Type B pancreatic cell (in vitro differentiated cells): ENCODE data around the gene CCDC93. TPM values are rescaled to one million over a fixed set of nuclear protein-coding genes. Genes with fewer than 3 reads are reported as not detected.

ENCODE experiments used
- DNase-seq: peaks from one replicate; pipeline ENCODE4 v3.0.0; 2021; ENCODE audit warnings: mixed read lengths; ENCODE audit not compliant: unreplicated experiment; ENCODE audit errors: extremely low spot score
- H3K27ac Mint-ChIP-seq: 2 replicates; pipeline ENCODE4 v1.8.0; 2021; ENCODE audit warnings: mild to moderate bottlenecking, mixed read lengths
- H3K27me3 Mint-ChIP-seq: 2 replicates; pipeline ENCODE4 v1.8.0; 2021; ENCODE audit warnings: mixed read lengths
- H3K36me3 Mint-ChIP-seq: 2 replicates; pipeline ENCODE4 v1.8.0; 2021; ENCODE audit warnings: mixed read lengths
- H3K4me1 Mint-ChIP-seq: one replicate; pipeline ENCODE4 v1.8.0; 2021; ENCODE audit warnings: mixed read lengths; ENCODE audit not compliant: unreplicated experiment
- H3K4me3 Mint-ChIP-seq: 2 replicates; pipeline ENCODE4 v1.8.0; 2021; ENCODE audit warnings: mild to moderate bottlenecking, mixed read lengths
- H3K9me3 Mint-ChIP-seq: 2 replicates; pipeline ENCODE4 v1.8.0; 2021; ENCODE audit warnings: mixed read lengths
- total RNA-seq: library from RNA; stranded (reverse); gene quantifications from 2 replicates; pipeline ENCODE4 v1.2.1, GENCODE V29; 2021; ENCODE audit warnings: low replicate concordance
- TF ChIP-seq, protein P1 (sequence below): fragments of 200-600 bp; sonication (generic); conservative IDR thresholded peaks from 2 replicates; pipeline ENCODE4 v1.5.0; 2021; ENCODE audit warnings: antibody characterized with exemption, mild to moderate bottlenecking

CCDC93 gene
- total RNA-seq, 1 donor from 2014 or later, result 36.7 TPM

- Mint-ChIP-seq H3K4me1 (no peaks in the 10 kb centered on the region), H3K27ac (no peak overlapping the region), H3K36me3 (no peaks in the 10 kb centered on the region)
Measured at GRCh38 chr2:118032169-118033013, 18.5 kb upstream of the CCDC93 start.

GRCh38 chr2:118031566-118031965 is 17.7 kb upstream of the CCDC93 start:
- no peak overlapping the region for H3K4me3 Mint-ChIP-seq
- H3K27ac Mint-ChIP-seq, result no peak overlapping the region
- H3K27me3 Mint-ChIP-seq, result peaks cover 43% of the 10 kb centered on the region
- no peaks in the 10 kb centered on the region for H3K36me3 Mint-ChIP-seq
- DNase-seq, result no peak
- TF ChIP-seq, protein P1, sequence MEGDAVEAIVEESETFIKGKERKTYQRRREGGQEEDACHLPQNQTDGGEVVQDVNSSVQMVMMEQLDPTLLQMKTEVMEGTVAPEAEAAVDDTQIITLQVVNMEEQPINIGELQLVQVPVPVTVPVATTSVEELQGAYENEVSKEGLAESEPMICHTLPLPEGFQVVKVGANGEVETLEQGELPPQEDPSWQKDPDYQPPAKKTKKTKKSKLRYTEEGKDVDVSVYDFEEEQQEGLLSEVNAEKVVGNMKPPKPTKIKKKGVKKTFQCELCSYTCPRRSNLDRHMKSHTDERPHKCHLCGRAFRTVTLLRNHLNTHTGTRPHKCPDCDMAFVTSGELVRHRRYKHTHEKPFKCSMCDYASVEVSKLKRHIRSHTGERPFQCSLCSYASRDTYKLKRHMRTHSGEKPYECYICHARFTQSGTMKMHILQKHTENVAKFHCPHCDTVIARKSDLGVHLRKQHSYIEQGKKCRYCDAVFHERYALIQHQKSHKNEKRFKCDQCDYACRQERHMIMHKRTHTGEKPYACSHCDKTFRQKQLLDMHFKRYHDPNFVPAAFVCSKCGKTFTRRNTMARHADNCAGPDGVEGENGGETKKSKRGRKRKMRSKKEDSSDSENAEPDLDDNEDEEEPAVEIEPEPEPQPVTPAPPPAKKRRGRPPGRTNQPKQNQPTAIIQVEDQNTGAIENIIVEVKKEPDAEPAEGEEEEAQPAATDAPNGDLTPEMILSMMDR, result no peak
- no peaks in the 10 kb centered on the region for H3K9me3 Mint-ChIP-seq
- no peaks in the 10 kb centered on the region for H3K4me1 Mint-ChIP-seq

More at GRCh38 chr2:118032169-118033013, 18.5 kb upstream of the CCDC93 start:
- Mint-ChIP-seq H3K4me3 (no peak overlapping the region), H3K9me3 (no peaks in the 10 kb centered on the region), H3K27me3 (peaks cover 47% of the 10 kb centered on the region)
- TF ChIP-seq, protein P1, result peak; percentile 87
- no peak for DNase-seq

DNA sequence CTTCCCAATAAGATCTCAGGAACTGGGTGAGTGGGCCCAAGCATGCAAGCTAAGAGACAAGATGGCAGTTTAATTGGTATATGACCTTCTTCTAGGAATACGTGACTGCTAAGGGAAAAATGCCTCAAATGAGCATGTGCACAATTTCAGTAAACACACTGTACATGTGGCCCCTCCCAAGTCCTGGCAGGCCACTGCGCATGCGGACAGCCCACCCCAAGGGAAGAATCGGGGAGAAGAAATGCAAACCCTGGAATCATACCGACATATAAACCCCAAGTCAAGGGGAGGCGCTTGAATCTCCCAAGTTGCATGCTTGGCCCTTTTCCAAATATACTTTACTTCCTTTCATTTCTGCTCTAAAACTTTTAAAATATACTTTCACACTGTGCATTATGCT is 15.2 kb upstream of the CCDC93 start:
- Mint-ChIP-seq H3K4me3 (no peak overlapping the region), H3K36me3 (no peaks in the 10 kb centered on the region), H3K27me3 (peaks cover 40% of the 10 kb centered on the region), H3K27ac (no peak overlapping the region), H3K9me3 (no peaks in the 10 kb centered on the region), H3K4me1 (no peaks in the 10 kb centered on the region)
- TF ChIP-seq, protein P1, result no peak
- no peak for DNase-seq

DNA sequence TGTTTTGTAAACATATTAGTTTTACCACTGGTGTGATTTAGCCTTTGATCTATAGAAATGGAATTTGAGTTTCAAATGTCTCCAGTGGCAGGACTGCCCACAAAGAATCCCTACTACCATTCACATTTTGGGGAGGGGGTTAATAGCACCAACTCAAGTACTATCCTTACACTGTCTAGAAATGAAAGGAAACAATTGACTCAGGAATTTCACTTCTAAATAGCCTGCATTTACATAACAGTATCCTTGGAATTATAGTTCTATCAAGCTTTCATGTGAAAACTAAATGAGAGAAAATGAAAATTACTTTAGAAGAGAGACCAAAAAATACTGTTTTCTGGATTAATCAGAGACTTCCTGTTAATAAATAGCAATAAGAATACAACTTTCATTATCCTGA is 7.5 kb upstream of the CCDC93 start:
- TF ChIP-seq, protein P1, result no peak
- Mint-ChIP-seq H3K36me3 (no peaks in the 10 kb centered on the region), H3K4me3 (no peak overlapping the region), H3K27ac (no peak overlapping the region), H3K9me3 (no peaks in the 10 kb centered on the region), H3K4me1 (no peaks in the 10 kb centered on the region), H3K27me3 (peaks cover 48% of the 10 kb centered on the region)
- no peak for DNase-seq

- TF ChIP-seq, protein P1, result no peak
- H3K36me3 Mint-ChIP-seq, result no peaks in the 10 kb centered on the region
- no peaks in the 10 kb centered on the region for H3K4me1 Mint-ChIP-seq
- DNase-seq, result no peak
- H3K4me3 Mint-ChIP-seq, result no peak overlapping the region
- no peak overlapping the region for H3K27ac Mint-ChIP-seq
- peaks cover 50% of the 10 kb centered on the region for H3K27me3 Mint-ChIP-seq
- no peaks in the 10 kb centered on the region for H3K9me3 Mint-ChIP-seq
Measured at GRCh38 chr2:118019821-118020220, 6.0 kb upstream of the CCDC93 start.
